Fibroblast of skin of scalp (primary cell): ENCODE data around the gene ERC1. TPM values are rescaled to one million over a fixed set of nuclear protein-coding genes. Genes with fewer than 3 reads are reported as not detected.
A peak's percentile ranks its signal among the peaks of the same experiment; 100 is the strongest.

ENCODE experiments used
- DNase-seq: peaks from one replicate; pipeline ENCODE4 v3.0.0-alpha.2; 2013
- polyA plus RNA-seq, 2 experiments: library from polyadenylated mRNA; unstranded; fragments of 120-200 nt; gene quantifications; one replicate each; pipeline ENCODE4 v1.2.1, GENCODE V29; 2013; ENCODE audit not compliant: insufficient read length in 2 of 2

Gene ERC1
- 23.1 TPM for polyA plus RNA-seq (2013, experiment 1 of 2; ENCODE audit: insufficient read length)
- polyA plus RNA-seq (2013, experiment 2 of 2; ENCODE audit: insufficient read length): 26.0 TPM

- peak; percentile 92 for DNase-seq
These were observed at the start of gene ERC1 for GRCh38 chr12:990661-991349. Gene ERC1, plus strand, starts transcription at chr12:991223. Its CDS starts 36,681 bp downstream, at chr12:1027904.

- DNase-seq: no peak
These were observed 48.0 kb upstream of the ERC1 start for GRCh38 chr12:943051-943450.

GRCh38 chr12:944211-944610 lies 46.8 kb upstream of the ERC1 start:
- DNase-seq: no peak

- peak; percentile 15 for DNase-seq
These were observed 44.8 kb upstream of the ERC1 start for GRCh38 chr12:946212-946611.

GRCh38 chr12:946631-947030 lies 44.4 kb upstream of the ERC1 start:
- DNase-seq: peak; percentile 8

- no peak for DNase-seq
These were observed 42.8 kb upstream of the ERC1 start for GRCh38 chr12:948238-948637.

- peak; percentile 99 for DNase-seq
These were observed 41.4 kb upstream of the ERC1 start, which contains the start of gene RAD52 for GRCh38 chr12:949453-950191. Gene RAD52, minus strand, starts transcription at chr12:949694. Its CDS starts 16,636 bp downstream, at chr12:933058.

GRCh38 chr12:951176-951575 lies 39.8 kb upstream of the ERC1 start:
- DNase-seq: no peak

GRCh38 chr12:953776-954175 lies 37.2 kb upstream of the ERC1 start:
- peak; percentile 77 for DNase-seq

GRCh38 chr12:954741-955140 lies 36.3 kb upstream of the ERC1 start:
- peak; percentile 33 for DNase-seq

GRCh38 chr12:955939-956338 lies 35.1 kb upstream of the ERC1 start:
- DNase-seq: no peak

- DNase-seq: peak; percentile 43
These were observed 32.4 kb upstream of the ERC1 start for GRCh38 chr12:958588-959123.

- no peak for DNase-seq
These were observed 24.3 kb upstream of the ERC1 start for GRCh38 chr12:966724-967123.

- DNase-seq: no peak
These were observed 23.4 kb upstream of the ERC1 start for GRCh38 chr12:967641-968040.

GRCh38 chr12:968545-968944 lies 22.5 kb upstream of the ERC1 start:
- no peak for DNase-seq

GRCh38 chr12:969821-970220 lies 21.2 kb upstream of the ERC1 start:
- DNase-seq: no peak

GRCh38 chr12:971991-972390 lies 19.0 kb upstream of the ERC1 start:
- no peak for DNase-seq

GRCh38 chr12:974271-974862 lies 16.7 kb upstream of the ERC1 start:
- DNase-seq: no peak

- DNase-seq: no peak
These were observed 14.4 kb upstream of the ERC1 start for GRCh38 chr12:976644-977043.

- no peak for DNase-seq
These were observed 13.9 kb upstream of the ERC1 start for GRCh38 chr12:977156-977555.

GRCh38 chr12:979349-979748 lies 11.7 kb upstream of the ERC1 start:
- DNase-seq: no peak

GRCh38 chr12:981176-981828 lies 9.7 kb upstream of the ERC1 start:
- no peak for DNase-seq

GRCh38 chr12:981961-982360 lies 9.1 kb upstream of the ERC1 start:
- DNase-seq: no peak
